GM12878 (cell line): ENCODE data around the gene LIFR. TPM values are rescaled to one million over a fixed set of nuclear protein-coding genes. Genes with fewer than 3 reads are reported as not detected.

Experiments used
- ATAC-seq: fragments of 200-7000 bp; cut with Tn5 transposase; 3 replicates; pipeline ENCODE4 v1.9.1; 2020; ENCODE audit warnings: mild to moderate bottlenecking, moderate library complexity
- BruUV-seq: library from RNA; stranded (reverse); fragments of 400-500 nt; replicated peaks from 2 replicates; lab custom pipeline; 2021; lab: Mats Ljungman, UMichigan
- CTCF ChIA-PET: fragments of 300-600 bp; sonication (Branson Sonifier 250); formaldehyde crosslinking; extraction: SDS; loops from one replicate; lab custom pipeline; 2021; ENCODE audit warnings: inconsistent platforms; lab: Yijun Ruan, JAX
- POLR2A ChIA-PET: fragments of 350-600 bp; formaldehyde crosslinking; extraction: SDS; loops from one replicate; lab custom pipeline; 2021; ENCODE audit warnings: inconsistent platforms; lab: Charles Lee
- RAD21 ChIA-PET: fragments of 300-600 bp; sonication (Branson Sonifier 250); formaldehyde crosslinking; loops from one replicate; lab custom pipeline; 2023; ENCODE audit warnings: antibody characterized with exemption; ENCODE audit not compliant: unreplicated experiment; lab: Charles Lee
- SMC1A ChIA-PET: fragments of 300-600 bp; sonication (Branson Sonifier 250); formaldehyde crosslinking; loops from one replicate; lab custom pipeline; 2023; ENCODE audit not compliant: unreplicated experiment, uncharacterized antibody; lab: Charles Lee
- DNase-seq: peaks from one replicate; pipeline ENCODE4 v3.0.0-alpha.2; 2011; ENCODE audit warnings: low read depth, low spot score
- FAIRE-seq: peaks from 3 replicates; lab custom pipeline; 2011; peaks lifted over from hg19 to GRCh38; lab: Jason Lieb, UNC
- H2AFZ ChIP-seq: 2 replicates; pipeline ENCODE4 v1.6.0; 2011; ENCODE audit warnings: low read depth, low read length, control low read depth; ENCODE audit not compliant: control insufficient read depth
- H3K27ac ChIP-seq: 2 replicates; pipeline ENCODE4 v1.5.1; 2011; ENCODE audit warnings: control low read depth; ENCODE audit not compliant: control insufficient read depth, insufficient read depth
- H3K27me3 ChIP-seq, 2 experiments: replicated peaks in 1 of 2; 2 replicates each; pipeline versions ENCODE4 v1.6.0 to v1.6.1; 2011; ENCODE audit warnings: low read length in 1 of 2; ENCODE audit not compliant: control insufficient read depth in 2 of 2, insufficient read depth in 2 of 2
- H3K36me3 ChIP-seq, 2 experiments: 2 replicates each; pipeline ENCODE4 v1.5.1; 2011; ENCODE audit warnings: low read length in 1 of 2; ENCODE audit not compliant: control insufficient read depth in 2 of 2, insufficient read depth in 2 of 2
- H3K4me1 ChIP-seq: 2 replicates; pipeline ENCODE4 v1.6.1; 2011; ENCODE audit warnings: mild to moderate bottlenecking, low read length, moderate library complexity, mixed read lengths; ENCODE audit not compliant: control insufficient read depth, insufficient read depth
- H3K4me2 ChIP-seq: 2 replicates; pipeline ENCODE4 v1.6.0; 2011; ENCODE audit warnings: control low read depth; ENCODE audit not compliant: control insufficient read depth, insufficient read depth
- H3K4me3 ChIP-seq: fragments of 200-600 bp; sonication (generic); 2 replicates; pipeline ENCODE4 v1.5.1; 2016
- H3K79me2 ChIP-seq: 2 replicates; pipeline ENCODE4 v1.6.0; 2011; ENCODE audit warnings: low read length; ENCODE audit not compliant: control insufficient read depth, insufficient read depth
- H3K9ac ChIP-seq: 2 replicates; pipeline ENCODE4 v1.8.0; 2011; ENCODE audit warnings: low read length, control low read depth, mixed read lengths; ENCODE audit not compliant: control insufficient read depth, insufficient read depth
- H3K9me3 ChIP-seq: replicated peaks from 3 replicates; pipeline ENCODE4 v1.5.1; 2011; ENCODE audit warnings: mild to moderate bottlenecking, low read length; ENCODE audit not compliant: control insufficient read depth, insufficient read depth
- H4K20me1 ChIP-seq: 2 replicates; pipeline ENCODE4 v1.6.0; 2011; ENCODE audit not compliant: control insufficient read depth, insufficient read depth
- KAT2A ChIP-seq: conservative IDR thresholded peaks from 2 replicates; pipeline ENCODE4 v1.6.1; 2011; ENCODE audit warnings: low read depth, low read length; ENCODE audit not compliant: control insufficient read depth
- MTA2 ChIP-seq: fragments of 450-650 bp; IDR thresholded peaks from 2 replicates; pipeline ENCODE4 v1.6.1; 2016; ENCODE audit warnings: low read depth, mild to moderate bottlenecking, moderate library complexity
- MXI1 ChIP-seq: fragments of 150-350 bp; IDR thresholded peaks from 2 replicates; pipeline ENCODE4 v1.6.1; 2011; ENCODE audit warnings: low read depth, mild to moderate bottlenecking, inconsistent platforms, low read length, improper control_type of control experiment
- RAD21 ChIP-seq: IDR thresholded peaks from 2 replicates; pipeline ENCODE4 v1.6.1; 2011; ENCODE audit warnings: mild to moderate bottlenecking, low read depth, low read length, moderate library complexity; ENCODE audit not compliant: insufficient read depth
- RFX5 ChIP-seq: IDR thresholded peaks from 2 replicates; pipeline ENCODE4 v1.6.1; 2011; ENCODE audit warnings: low read depth, low read length, improper control_type of control experiment
- WGBS: methylation state at CpG from one replicate; pipeline ENCODE4 v1.1.6; 2016; ENCODE audit warnings: low lambda C conversion rate; ENCODE audit not compliant: insufficient replicate concordance, insufficient coverage; ENCODE audit errors: missing lambda C conversion rate; 5-methylcytosine and 5-hydroxymethylcytosine counted together
- in situ Hi-C: fragments of 300-500 bp; cut with MboI; formaldehyde crosslinking; loops from 9 replicates; pipeline ENCODE4 v1.14.3; 2018; ENCODE audit warnings: mixed read lengths
- intact Hi-C: fragments of 100-400 bp; cut with micrococcal nuclease; formaldehyde crosslinking; loops from one replicate; pipeline ENCODE4 v1.14.2; 2022; ENCODE audit not compliant: unreplicated experiment
- polyA plus RNA-seq, 11 experiments: library from polyadenylated mRNA; depleted of rRNA in 4 of 11; unstranded in 6 of 11; stranded (reverse) in 5 of 11; fragments of >200 nt; fragmentation: Nextera tagmentation in 4 of 11; fragmentation: Illumina TruSeq in 1 of 11; extraction: Ambion mirVana in 4 of 11; extraction: Trizol in 1 of 11; gene quantifications; 1 replicate in 1 of 11; 2 replicates in 10 of 11; pipeline versions ENCODE4 v1.2.1 to v1.2.3, GENCODE V29; 2011 to 2016; ENCODE audit warnings: inconsistent platforms in 2 of 11, missing spikeins in 2 of 11, low read depth in 1 of 11
- total RNA-seq, 4 experiments: library from RNA; depleted of rRNA in 3 of 4; stranded (reverse); fragments of >200 nt in 3 of 4; fragmentation: Illumina TruSeq in 1 of 4; extraction: Trizol in 1 of 4; gene quantifications; 2 replicates each; pipeline versions ENCODE4 v1.2.1 to v1.2.3, GENCODE V29; 2013 to 2021
- TF ChIP-seq, protein P1 (sequence below): IDR thresholded peaks from 2 replicates; pipeline ENCODE4 v1.6.1; 2011; ENCODE audit warnings: low read depth, low read length, improper control_type of control experiment, borderline replicate concordance
- TF ChIP-seq, protein P2 (sequence below): IDR thresholded peaks from 2 replicates; pipeline ENCODE4 v1.6.1; 2011; ENCODE audit warnings: low read depth, mild to moderate bottlenecking, low read length, moderate library complexity, borderline replicate concordance; ENCODE audit errors: extremely low read depth
- TF ChIP-seq, protein P3 (sequence below): fragments of 450-650 bp; IDR thresholded peaks from 2 replicates; pipeline ENCODE4 v1.6.1; 2017; ENCODE audit warnings: mild to moderate bottlenecking, moderate library complexity

The LIFR gene
- total and polyA plus RNA-seq, 10 of the 15 experiments (the other 5 are each of a cell fraction or from before 2014, with no cell fraction given): 0.10 TPM; not detected in 9

GRCh38 chr5:38596981-38597380 lies 40.5 kb upstream of the LIFR start:
- H3K4me2 ChIP-seq: no peak overlapping the region
- SMC1A ChIA-PET: interaction anchor here (1.2 kb wide), 1 partner anchor 23 kb away, joined by 3 read pairs; no protein-coding TSS in a partner anchor
- H3K27ac ChIP-seq: no peak overlapping the region
- no peaks in the 10 kb centered on the region for H3K9me3 ChIP-seq
- DNase-seq: no peak
- no peak for ATAC-seq
- no TSS peak for BruUV-seq
- CTCF ChIA-PET: no interaction called here
- no peak for FAIRE-seq
- RAD21 ChIA-PET: no interaction called here
- no peaks in the 10 kb centered on the region; a peak in 1 of 4 replicates for H3K27me3 ChIP-seq
- H4K20me1 ChIP-seq: no peaks in the 10 kb centered on the region
- 0% methylated on average over 2 of the region's 2 CpGs for WGBS
- H2AFZ ChIP-seq: no peak overlapping the region
- no peak for TF ChIP-seq KAT2A
- TF ChIP-seq, protein P1, sequence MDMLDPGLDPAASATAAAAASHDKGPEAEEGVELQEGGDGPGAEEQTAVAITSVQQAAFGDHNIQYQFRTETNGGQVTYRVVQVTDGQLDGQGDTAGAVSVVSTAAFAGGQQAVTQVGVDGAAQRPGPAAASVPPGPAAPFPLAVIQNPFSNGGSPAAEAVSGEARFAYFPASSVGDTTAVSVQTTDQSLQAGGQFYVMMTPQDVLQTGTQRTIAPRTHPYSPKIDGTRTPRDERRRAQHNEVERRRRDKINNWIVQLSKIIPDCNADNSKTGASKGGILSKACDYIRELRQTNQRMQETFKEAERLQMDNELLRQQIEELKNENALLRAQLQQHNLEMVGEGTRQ: no peak
- no peak for TF ChIP-seq MXI1
- H3K36me3 ChIP-seq: no peaks in the 10 kb centered on the region
- POLR2A ChIA-PET: no interaction called here
- H3K9ac ChIP-seq: no peak overlapping the region
- intact Hi-C loops (no loop called here), in situ Hi-C loops (no loop called here)
- no peak overlapping the region for H3K4me3 ChIP-seq
- H3K79me2 ChIP-seq: no peaks in the 10 kb centered on the region
- H3K4me1 ChIP-seq: no peaks in the 10 kb centered on the region

- Histone ChIP-seq H3K9ac (no peak overlapping the region), H3K9me3 (no peaks in the 10 kb centered on the region), H3K4me3 (no peak overlapping the region), H2AFZ (no peak overlapping the region), H3K36me3 (no peaks in the 10 kb centered on the region), H3K27ac (no peak overlapping the region), H3K27me3 (no peaks in the 10 kb centered on the region; a peak in 1 of 4 replicates), H3K4me2 (no peak overlapping the region), H3K4me1 (no peaks in the 10 kb centered on the region), H4K20me1 (no peaks in the 10 kb centered on the region), H3K79me2 (no peaks in the 10 kb centered on the region)
- RAD21 ChIA-PET: no interaction called here
- CTCF ChIA-PET: interaction anchor here (1.2 kb wide), 1 partner anchor 154 kb away, joined by 5 read pairs; no protein-coding TSS in a partner anchor
- no TSS peak for BruUV-seq
- ATAC-seq (no peak), DNase-seq (no peak), FAIRE-seq (no peak)
- in situ Hi-C loops: no loop called here
- intact Hi-C loops: no loop called here
- POLR2A ChIA-PET: interaction anchor here (0.6 kb wide), 1 partner anchor 15 kb away, joined by 3 read pairs; no protein-coding TSS in a partner anchor
- WGBS: 17% methylated on average over 5 of the region's 5 CpGs
- SMC1A ChIA-PET: no interaction called here
- TF ChIP-seq MTA2 (no peak), RAD21 (no peak), RFX5 (no peak)
- TF ChIP-seq, protein P2, sequence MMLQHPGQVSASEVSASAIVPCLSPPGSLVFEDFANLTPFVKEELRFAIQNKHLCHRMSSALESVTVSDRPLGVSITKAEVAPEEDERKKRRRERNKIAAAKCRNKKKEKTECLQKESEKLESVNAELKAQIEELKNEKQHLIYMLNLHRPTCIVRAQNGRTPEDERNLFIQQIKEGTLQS: no peak
- TF ChIP-seq, protein P3, sequence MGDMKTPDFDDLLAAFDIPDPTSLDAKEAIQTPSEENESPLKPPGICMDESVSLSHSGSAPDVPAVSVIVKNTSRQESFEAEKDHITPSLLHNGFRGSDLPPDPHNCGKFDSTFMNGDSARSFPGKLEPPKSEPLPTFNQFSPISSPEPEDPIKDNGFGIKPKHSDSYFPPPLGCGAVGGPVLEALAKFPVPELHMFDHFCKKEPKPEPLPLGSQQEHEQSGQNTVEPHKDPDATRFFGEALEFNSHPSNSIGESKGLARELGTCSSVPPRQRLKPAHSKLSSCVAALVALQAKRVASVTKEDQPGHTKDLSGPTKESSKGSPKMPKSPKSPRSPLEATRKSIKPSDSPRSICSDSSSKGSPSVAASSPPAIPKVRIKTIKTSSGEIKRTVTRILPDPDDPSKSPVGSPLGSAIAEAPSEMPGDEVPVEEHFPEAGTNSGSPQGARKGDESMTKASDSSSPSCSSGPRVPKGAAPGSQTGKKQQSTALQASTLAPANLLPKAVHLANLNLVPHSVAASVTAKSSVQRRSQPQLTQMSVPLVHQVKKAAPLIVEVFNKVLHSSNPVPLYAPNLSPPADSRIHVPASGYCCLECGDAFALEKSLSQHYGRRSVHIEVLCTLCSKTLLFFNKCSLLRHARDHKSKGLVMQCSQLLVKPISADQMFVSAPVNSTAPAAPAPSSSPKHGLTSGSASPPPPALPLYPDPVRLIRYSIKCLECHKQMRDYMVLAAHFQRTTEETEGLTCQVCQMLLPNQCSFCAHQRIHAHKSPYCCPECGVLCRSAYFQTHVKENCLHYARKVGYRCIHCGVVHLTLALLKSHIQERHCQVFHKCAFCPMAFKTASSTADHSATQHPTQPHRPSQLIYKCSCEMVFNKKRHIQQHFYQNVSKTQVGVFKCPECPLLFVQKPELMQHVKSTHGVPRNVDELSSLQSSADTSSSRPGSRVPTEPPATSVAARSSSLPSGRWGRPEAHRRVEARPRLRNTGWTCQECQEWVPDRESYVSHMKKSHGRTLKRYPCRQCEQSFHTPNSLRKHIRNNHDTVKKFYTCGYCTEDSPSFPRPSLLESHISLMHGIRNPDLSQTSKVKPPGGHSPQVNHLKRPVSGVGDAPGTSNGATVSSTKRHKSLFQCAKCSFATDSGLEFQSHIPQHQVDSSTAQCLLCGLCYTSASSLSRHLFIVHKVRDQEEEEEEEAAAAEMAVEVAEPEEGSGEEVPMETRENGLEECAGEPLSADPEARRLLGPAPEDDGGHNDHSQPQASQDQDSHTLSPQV: no peak
Observed at GRCh38 chr5:38595132-38595745, 38.8 kb upstream of the LIFR start.
